ENCODE data around the gene DCP1B. TPM values are rescaled to one million over a fixed set of nuclear protein-coding genes. Genes with fewer than 3 reads are reported as not detected.

DCP1B gene
- total RNA-seq, 2 experiments from 2014 or later = 14.9 to 17.5 TPM

GRCh38 chr12:1980282-1980681, 24.0 kb downstream of the DCP1B start:
- Mint-ChIP-seq H3K9me3 (peaks cover 12% of the 10 kb centered on the region), H3K27ac (no peak overlapping the region), H3K4me3 (no peak overlapping the region), H3K4me1 (no peaks in the 10 kb centered on the region), H3K36me3 (ENCODE audit: low read depth) (peaks cover 16% of the 10 kb centered on the region), H3K27me3 (no peaks in the 10 kb centered on the region)
- CTCF ChIA-PET = no interaction called here
- no peak for DNase-seq
- POLR2A ChIA-PET = no interaction called here

- no peaks in the 10 kb centered on the region for H3K4me1 Mint-ChIP-seq
- no peak overlapping the region for H3K27ac Mint-ChIP-seq
- H3K4me3 Mint-ChIP-seq = no peak overlapping the region
- H3K9me3 Mint-ChIP-seq = no peaks in the 10 kb centered on the region
- DNase-seq = no peak
- ChIA-PET CTCF (no interaction called here), POLR2A (no interaction called here)
- peaks cover 1% of the 10 kb centered on the region for H3K36me3 Mint-ChIP-seq (ENCODE audit: low read depth)
- no peaks in the 10 kb centered on the region for H3K27me3 Mint-ChIP-seq
These were observed 26.0 kb downstream of the DCP1B start for GRCh38 chr12:1978078-1978862.

GRCh38 chr12:1977588-1977987, 26.7 kb downstream of the DCP1B start:
- ChIA-PET POLR2A (no interaction called here), CTCF (no interaction called here)
- Mint-ChIP-seq H3K4me3 (no peak overlapping the region), H3K27me3 (no peaks in the 10 kb centered on the region), H3K36me3 (ENCODE audit: low read depth) (no peaks in the 10 kb centered on the region), H3K4me1 (no peaks in the 10 kb centered on the region), H3K27ac (no peak overlapping the region), H3K9me3 (no peaks in the 10 kb centered on the region)
- no peak for DNase-seq

- H3K36me3 Mint-ChIP-seq (ENCODE audit: low read depth) = no peaks in the 10 kb centered on the region
- ChIA-PET POLR2A (no interaction called here), CTCF (no interaction called here)
- H3K4me1 Mint-ChIP-seq = no peaks in the 10 kb centered on the region
- no peak for DNase-seq
- H3K27me3 Mint-ChIP-seq = no peaks in the 10 kb centered on the region
- H3K27ac Mint-ChIP-seq = no peak overlapping the region
- H3K4me3 Mint-ChIP-seq = no peak overlapping the region
- H3K9me3 Mint-ChIP-seq = no peaks in the 10 kb centered on the region
These were observed 27.1 kb downstream of the DCP1B start for GRCh38 chr12:1977109-1977508.

- H3K36me3 Mint-ChIP-seq (ENCODE audit: low read depth) = no peaks in the 10 kb centered on the region
- H3K4me3 Mint-ChIP-seq = no peak overlapping the region
- H3K4me1 Mint-ChIP-seq = no peaks in the 10 kb centered on the region
- no peak overlapping the region for H3K27ac Mint-ChIP-seq
- no peaks in the 10 kb centered on the region for H3K27me3 Mint-ChIP-seq
- CTCF ChIA-PET = interaction anchor here (1.6 kb wide), 1 partner anchor 35 kb away, joined by 6 read pairs; no protein-coding TSS in a partner anchor
- H3K9me3 Mint-ChIP-seq = no peaks in the 10 kb centered on the region
- POLR2A ChIA-PET = interaction anchor here (0.6 kb wide), 1 partner anchor 21 kb away, joined by 3 read pairs; no protein-coding TSS in a partner anchor
- no peak for DNase-seq
These were observed 29.4 kb downstream of the DCP1B start for GRCh38 chr12:1974812-1975211.

GRCh38 chr12:1972856-1973317, 31.4 kb downstream of the DCP1B start:
- no peak for DNase-seq
- CTCF ChIA-PET = interaction anchor here (1.3 kb wide), 1 partner anchor 33 kb away, joined by 4 read pairs; no protein-coding TSS in a partner anchor
- Mint-ChIP-seq H3K27ac (no peak overlapping the region), H3K36me3 (ENCODE audit: low read depth) (no peaks in the 10 kb centered on the region), H3K4me3 (no peak overlapping the region), H3K9me3 (no peaks in the 10 kb centered on the region), H3K4me1 (no peaks in the 10 kb centered on the region), H3K27me3 (no peaks in the 10 kb centered on the region)
- POLR2A ChIA-PET = no interaction called here

- Mint-ChIP-seq H3K9me3 (no peaks in the 10 kb centered on the region), H3K27me3 (no peaks in the 10 kb centered on the region), H3K36me3 (ENCODE audit: low read depth) (no peaks in the 10 kb centered on the region), H3K4me1 (no peaks in the 10 kb centered on the region), H3K27ac (no peak overlapping the region), H3K4me3 (no peak overlapping the region)
- no peak for DNase-seq
- ChIA-PET CTCF (interaction anchor here (1.3 kb wide), 1 partner anchor 32 kb away, joined by 4 read pairs; no protein-coding TSS in a partner anchor), POLR2A (no interaction called here)
These were observed 32.0 kb downstream of the DCP1B start for GRCh38 chr12:1972260-1972659.

GRCh38 chr12:1970331-1970900, 33.8 kb downstream of the DCP1B start:
- H3K4me1 Mint-ChIP-seq = no peaks in the 10 kb centered on the region
- no peaks in the 10 kb centered on the region for H3K9me3 Mint-ChIP-seq
- H3K27me3 Mint-ChIP-seq = no peaks in the 10 kb centered on the region
- no peak for DNase-seq
- H3K36me3 Mint-ChIP-seq (ENCODE audit: low read depth) = peaks cover under 1% of the 10 kb centered on the region
- no peak overlapping the region for H3K27ac Mint-ChIP-seq
- CTCF ChIA-PET = interaction anchor here (0.7 to 0.9 kb wide), 2 partner anchors 27 to 175 kb away, joined by 3 read pairs; no protein-coding TSS in a partner anchor
- no peak overlapping the region for H3K4me3 Mint-ChIP-seq
- POLR2A ChIA-PET = no interaction called here

GRCh38 chr12:1966561-1967226, 37.6 kb downstream of the DCP1B start:
- Mint-ChIP-seq H3K36me3 (ENCODE audit: low read depth) (peaks cover 7% of the 10 kb centered on the region), H3K27ac (no peak overlapping the region), H3K27me3 (no peaks in the 10 kb centered on the region), H3K9me3 (no peaks in the 10 kb centered on the region), H3K4me3 (no peak overlapping the region), H3K4me1 (peaks cover 7% of the 10 kb centered on the region)
- ChIA-PET CTCF (no interaction called here), POLR2A (no interaction called here)
- DNase-seq = no peak

GRCh38 chr12:1965916-1966315, 38.3 kb downstream of the DCP1B start:
- Mint-ChIP-seq H3K4me3 (no peak overlapping the region), H3K9me3 (no peaks in the 10 kb centered on the region), H3K36me3 (ENCODE audit: low read depth) (peaks cover 12% of the 10 kb centered on the region), H3K27ac (no peak overlapping the region), H3K27me3 (no peaks in the 10 kb centered on the region), H3K4me1 (peaks cover 7% of the 10 kb centered on the region)
- no peak for DNase-seq
- CTCF ChIA-PET = no interaction called here
- POLR2A ChIA-PET = no interaction called here

GRCh38 chr12:1962051-1963020, 41.9 kb downstream of the DCP1B start:
- no peak overlapping the region for H3K4me3 Mint-ChIP-seq
- peaks cover 5% of the 10 kb centered on the region for H3K9me3 Mint-ChIP-seq
- peaks cover 7% of the 10 kb centered on the region for H3K4me1 Mint-ChIP-seq
- DNase-seq = no peak
- CTCF ChIA-PET = no interaction called here
- peaks cover 23% of the 10 kb centered on the region for H3K36me3 Mint-ChIP-seq (ENCODE audit: low read depth)
- H3K27ac Mint-ChIP-seq = no peak overlapping the region
- no peaks in the 10 kb centered on the region for H3K27me3 Mint-ChIP-seq
- POLR2A ChIA-PET = no interaction called here

GRCh38 chr12:1956716-1957115, 47.5 kb downstream of the DCP1B start:
- Mint-ChIP-seq H3K4me1 (no peaks in the 10 kb centered on the region), H3K27me3 (no peaks in the 10 kb centered on the region), H3K27ac (no peak overlapping the region), H3K9me3 (peaks cover 5% of the 10 kb centered on the region), H3K4me3 (no peak overlapping the region), H3K36me3 (ENCODE audit: low read depth) (peaks cover 29% of the 10 kb centered on the region)
- POLR2A ChIA-PET = no interaction called here
- CTCF ChIA-PET = no interaction called here
- no peak for DNase-seq
